Kidney capillary endothelial cell (primary cell): ENCODE results near the gene CCNYL1.

Experiments used
- DNase-seq: peaks from one replicate; pipeline ENCODE4 v3.0.0-alpha.2; 2018; ENCODE audit warnings: low spot score

Gene CCNYL1

DNA sequence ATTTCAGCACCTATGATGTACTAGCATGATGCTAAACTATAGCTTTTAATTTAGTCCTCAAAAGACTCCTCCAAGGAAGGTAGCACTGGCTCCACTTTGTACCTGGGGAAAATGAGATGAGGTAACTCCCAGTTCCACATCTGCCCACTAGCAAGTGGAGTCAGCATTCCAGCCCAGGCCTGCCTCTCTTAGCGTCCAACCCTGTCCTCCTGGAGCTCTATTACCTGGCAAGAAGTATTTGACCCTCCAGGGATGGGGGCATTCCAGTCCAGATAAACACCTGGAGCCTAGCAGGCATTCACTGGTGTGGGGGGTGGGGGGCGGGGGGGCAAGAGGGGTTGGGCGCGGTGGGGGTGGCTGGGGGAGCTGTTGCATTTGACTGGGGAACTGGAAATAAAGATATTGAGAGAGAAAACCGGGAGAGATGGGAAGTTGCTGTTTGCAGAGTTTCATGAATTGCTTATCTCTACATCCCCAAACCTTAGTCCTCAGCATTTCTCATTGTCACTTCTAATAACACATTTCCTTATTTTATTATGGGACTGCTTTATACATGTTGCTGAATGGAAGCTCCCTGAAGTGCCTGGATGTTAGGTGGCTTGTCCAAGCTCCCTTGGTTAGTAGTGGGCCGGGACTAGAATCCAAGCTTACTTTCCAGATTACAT is 80.3 kb downstream of the CCNYL1 start:
- no peak for DNase-seq

DNA sequence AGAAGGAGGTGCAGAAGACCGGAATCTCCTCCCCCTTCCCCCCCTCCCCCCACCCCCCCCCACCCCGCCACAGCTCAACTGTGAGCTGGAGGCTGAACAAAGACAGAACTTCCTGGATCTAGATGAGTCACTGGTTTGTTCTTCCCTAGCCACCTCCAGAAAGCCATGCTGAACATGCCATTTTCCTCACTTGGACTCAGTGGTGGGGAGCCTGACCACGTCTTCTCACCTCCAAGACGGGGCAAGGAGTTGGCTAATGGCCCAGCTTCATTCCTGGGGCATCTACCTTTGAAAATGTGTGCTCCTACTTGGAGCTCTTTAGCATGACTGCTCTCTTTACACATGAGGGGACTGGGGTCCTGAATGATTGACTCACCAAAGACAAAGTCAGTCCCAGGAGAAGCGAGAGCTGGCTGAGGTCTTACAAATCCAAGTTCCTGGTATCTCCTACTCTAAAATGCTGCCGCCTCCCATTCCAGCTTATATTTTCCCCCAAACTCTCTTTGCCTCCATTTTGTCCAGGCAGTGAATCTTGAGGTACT is 80.9 kb downstream of the CCNYL1 start:
- DNase-seq, result peak; percentile 88

DNA sequence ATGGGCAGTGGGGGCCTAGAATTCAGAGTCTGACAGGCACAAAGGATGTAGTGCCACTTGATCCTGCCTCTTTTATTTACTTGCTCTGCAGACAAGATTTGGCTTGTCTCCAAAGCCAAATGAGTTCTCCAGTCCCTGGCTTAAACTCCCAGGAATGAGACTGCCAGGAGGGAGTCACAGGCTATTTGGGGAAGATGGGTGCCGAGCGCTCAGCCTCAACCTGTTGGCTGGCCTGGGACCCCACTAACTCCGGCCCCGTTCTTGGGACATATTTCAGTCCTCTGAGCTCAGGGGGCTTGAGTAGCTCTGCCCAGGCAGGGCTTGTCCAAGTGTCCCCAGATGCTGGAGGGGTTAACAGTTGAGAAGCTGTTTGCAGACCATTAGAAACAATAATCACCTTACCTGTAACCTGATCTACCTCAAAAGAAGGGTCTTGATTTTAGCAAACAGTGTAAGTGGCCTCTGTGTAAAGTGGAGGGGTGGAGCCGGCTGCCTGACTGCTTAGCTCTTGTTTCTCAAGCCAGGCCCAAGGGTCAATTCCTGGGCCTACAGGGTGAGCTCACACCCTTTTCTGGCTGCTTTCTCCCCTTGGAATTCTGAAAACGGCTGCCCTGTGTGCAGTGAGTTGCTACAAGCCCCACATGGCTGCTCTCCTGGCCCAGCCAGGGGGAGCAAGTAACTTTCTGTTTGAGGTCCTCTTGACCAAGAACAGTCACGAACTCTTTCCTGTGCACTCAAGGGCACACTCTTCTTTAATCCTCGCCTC is 85.3 kb downstream of the CCNYL1 start:
- DNase-seq, result no peak

DNA sequence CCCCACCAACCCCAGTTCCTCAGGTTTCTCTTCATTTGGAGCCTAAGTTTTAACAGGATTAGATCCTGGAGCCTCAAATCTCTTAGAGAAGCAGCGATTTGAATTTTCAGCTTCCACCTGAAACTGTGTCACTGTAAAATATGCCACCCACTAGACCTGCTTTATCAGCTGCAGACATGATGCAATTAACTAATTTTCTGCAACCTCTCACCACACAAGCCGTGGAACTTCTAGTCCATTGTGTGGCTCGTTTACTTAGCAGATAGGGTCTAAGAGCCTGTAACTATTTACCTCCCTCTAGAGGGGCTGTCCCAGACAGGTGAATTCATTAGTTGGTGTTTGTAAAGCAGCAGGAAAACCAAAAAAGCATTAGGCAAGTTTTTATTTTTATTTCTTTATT is 89.8 kb downstream of the CCNYL1 start:
- DNase-seq, result no peak

DNA sequence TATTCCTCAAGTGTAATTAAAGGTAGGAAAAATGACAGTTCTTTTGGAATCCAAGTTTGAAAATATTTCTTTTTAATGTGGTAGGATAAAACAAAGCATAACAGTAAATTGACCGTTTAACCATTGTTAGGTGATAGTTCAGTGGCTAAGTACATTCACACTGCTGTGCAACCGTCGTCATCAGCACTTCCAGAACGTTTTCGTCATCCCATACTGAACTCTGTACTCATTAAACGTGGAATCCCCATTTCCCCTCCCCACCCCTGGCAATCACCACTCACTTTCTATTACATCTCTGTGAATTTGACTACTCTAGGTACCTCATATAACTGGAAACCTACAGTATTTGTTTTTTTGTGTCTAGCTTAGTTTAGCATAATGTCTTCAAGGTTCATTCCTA is 91.2 kb downstream of the CCNYL1 start:
- DNase-seq, result no peak
